GM19240 (cell line): ENCODE measurements around the gene PTGIS.
A peak's percentile ranks its signal among the peaks of the same experiment; 100 is the strongest.

Experiments used
- DNase-seq: peaks from one replicate; pipeline ENCODE4 v3.0.0; 2011; ENCODE audit warnings: low spot score; ENCODE audit not compliant: insufficient read length

The PTGIS gene

GRCh38 chr20:49560646-49561045 is 7.3 kb downstream of the PTGIS start:
- DNase-seq, result no peak

- DNase-seq, result no peak
Observed at GRCh38 chr20:49560186-49560585, 7.8 kb downstream of the PTGIS start.

GRCh38 chr20:49559411-49560081 is 8.4 kb downstream of the PTGIS start:
- DNase-seq, result no peak

- no peak for DNase-seq
Observed at GRCh38 chr20:49558826-49559225, 9.1 kb downstream of the PTGIS start.

GRCh38 chr20:49557449-49557848 is 10.5 kb downstream of the PTGIS start:
- DNase-seq, result no peak

GRCh38 chr20:49556621-49557020 is 11.3 kb downstream of the PTGIS start:
- DNase-seq, result no peak

GRCh38 chr20:49549801-49550551 is 18.0 kb downstream of the PTGIS start:
- no peak for DNase-seq

GRCh38 chr20:49548371-49548947 is 19.5 kb downstream of the PTGIS start:
- DNase-seq, result no peak

- no peak for DNase-seq
Observed at GRCh38 chr20:49545572-49545971, 22.4 kb downstream of the PTGIS start.

- no peak for DNase-seq
Observed at GRCh38 chr20:49544535-49544934, 23.4 kb downstream of the PTGIS start.

- DNase-seq, result no peak
Observed at GRCh38 chr20:49543858-49544437, 24.0 kb downstream of the PTGIS start.

GRCh38 chr20:49543071-49543857 is 24.7 kb downstream of the PTGIS start:
- no peak for DNase-seq

- no peak for DNase-seq
Observed at GRCh38 chr20:49542514-49542991, 25.4 kb downstream of the PTGIS start.

GRCh38 chr20:49541733-49542513 is 26.0 kb downstream of the PTGIS start:
- peak; percentile 37 for DNase-seq

- no peak for DNase-seq
Observed at GRCh38 chr20:49540687-49541435, 27.1 kb downstream of the PTGIS start.

- DNase-seq, result no peak
Observed at GRCh38 chr20:49540232-49540620, 27.7 kb downstream of the PTGIS start.

GRCh38 chr20:49539481-49540231 is 28.3 kb downstream of the PTGIS start:
- DNase-seq, result no peak

- no peak for DNase-seq
Observed at GRCh38 chr20:49538950-49539349, 29.0 kb downstream of the PTGIS start.

- DNase-seq, result peak; percentile 61
Observed at GRCh38 chr20:49534255-49534712, 33.7 kb downstream of the PTGIS start.
